IPS-NIHi7 (cell line): ENCODE data around the gene ST6GAL1.
A peak's percentile ranks its signal among the peaks of the same experiment; 100 is the strongest.

Experiments used
- DNase-seq: peaks from one replicate; pipeline ENCODE4 v3.0.0; 2012; ENCODE audit warnings: mixed read lengths; ENCODE audit errors: extremely low spot score

ST6GAL1 gene

DNA sequence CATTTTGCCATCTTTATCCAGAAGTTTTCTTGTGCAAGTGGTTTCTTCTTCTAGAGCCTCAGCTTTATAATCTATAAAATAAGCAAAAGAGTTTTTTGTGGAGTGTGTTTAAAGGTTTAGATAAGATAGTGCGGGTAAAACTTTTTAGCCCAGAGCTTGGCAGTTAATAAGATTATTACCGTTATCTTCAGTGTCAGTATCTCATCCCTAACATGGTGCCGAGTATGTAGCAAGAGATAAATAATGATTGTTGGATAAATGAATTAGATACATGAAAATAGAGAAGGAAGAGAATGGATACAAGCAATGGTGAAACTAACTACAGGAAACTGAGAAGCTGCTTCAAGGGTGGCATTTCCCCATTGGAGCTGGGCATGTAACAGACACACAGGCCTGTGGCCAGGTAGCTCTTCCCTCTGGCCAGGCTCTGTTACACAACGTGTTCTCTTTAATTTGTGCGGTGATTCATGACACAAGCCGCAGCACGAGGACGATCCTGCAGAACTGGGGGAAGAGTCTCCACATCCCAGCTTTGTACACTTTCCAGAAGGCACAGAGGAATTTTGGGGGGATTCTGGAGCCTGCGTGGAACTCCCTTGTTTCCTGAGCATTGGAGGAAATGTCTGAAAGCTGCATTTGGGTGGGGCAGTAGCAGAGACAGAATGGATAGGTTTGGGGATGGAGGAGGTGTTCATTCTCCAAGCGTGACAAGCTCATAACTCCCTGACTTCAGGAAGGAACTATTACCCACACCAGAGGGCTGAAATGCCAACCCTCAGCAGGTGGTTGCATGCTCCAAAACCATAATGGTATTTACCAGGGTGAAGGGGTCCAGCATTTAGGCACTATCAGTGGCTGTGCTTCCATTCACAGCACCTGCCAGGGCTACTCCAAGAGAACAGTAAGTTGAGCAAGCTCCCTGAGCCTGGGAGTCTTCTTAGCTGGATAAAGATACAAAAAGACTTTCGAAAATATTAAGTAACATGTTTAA, 14.2 kb upstream of the ST6GAL1 start:
- DNase-seq, result no peak

DNA sequence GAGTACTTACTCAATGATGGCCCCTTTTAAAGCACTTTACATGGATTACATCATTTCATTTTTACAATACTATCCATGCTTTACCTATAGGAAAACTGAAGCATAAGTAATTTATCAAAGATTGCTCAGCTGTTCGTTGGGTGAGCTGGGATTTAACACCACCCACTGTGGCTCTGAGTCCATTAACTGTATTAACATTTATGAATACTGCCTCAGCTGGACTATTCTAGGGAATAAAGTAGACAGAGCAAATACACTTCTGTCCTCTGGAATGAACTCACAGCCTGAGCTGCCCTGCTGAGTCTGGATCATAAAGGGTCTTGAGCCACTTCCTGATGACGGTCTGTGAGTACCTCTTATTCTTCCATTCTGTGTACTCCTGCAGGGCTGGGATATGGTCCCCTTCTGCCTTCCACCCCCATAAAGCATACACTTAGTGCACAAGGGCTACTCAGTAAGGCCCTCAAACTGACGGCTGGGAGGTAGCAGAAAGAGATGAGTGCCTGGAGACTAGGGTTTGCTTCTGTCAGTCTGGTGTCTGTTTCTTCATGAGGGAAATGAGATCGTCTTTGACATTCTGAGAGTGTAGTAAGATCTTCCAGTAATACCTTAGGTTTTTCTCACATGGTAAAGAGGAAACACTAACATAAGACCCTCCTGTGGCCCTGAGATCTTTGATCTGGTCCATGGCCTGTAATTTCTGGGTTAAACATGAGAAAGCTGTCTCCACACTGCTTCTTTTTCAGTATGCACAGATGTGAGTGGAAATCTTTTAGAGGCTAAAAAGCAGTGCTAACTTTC, 12.6 kb upstream of the ST6GAL1 start:
- DNase-seq, result no peak

DNA sequence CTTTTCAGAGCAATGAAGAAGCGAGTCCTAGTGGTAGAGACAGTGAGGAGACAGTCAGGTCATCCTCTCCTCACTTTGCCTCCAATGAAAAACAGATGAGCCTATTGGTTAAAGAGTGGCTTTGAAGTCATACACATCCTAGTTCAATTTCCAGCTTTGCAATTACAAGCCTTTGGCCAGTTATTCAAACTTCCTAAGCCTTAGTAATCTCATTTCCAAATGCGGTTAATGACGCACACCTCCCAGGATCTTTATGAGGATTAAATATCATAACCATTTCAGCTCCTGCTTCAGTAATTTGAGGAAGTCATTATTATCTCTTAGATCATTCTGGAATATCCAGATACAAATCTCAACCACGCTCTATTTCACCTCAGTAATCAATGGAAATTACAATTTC, 10.0 kb upstream of the ST6GAL1 start:
- DNase-seq, result no peak

DNA sequence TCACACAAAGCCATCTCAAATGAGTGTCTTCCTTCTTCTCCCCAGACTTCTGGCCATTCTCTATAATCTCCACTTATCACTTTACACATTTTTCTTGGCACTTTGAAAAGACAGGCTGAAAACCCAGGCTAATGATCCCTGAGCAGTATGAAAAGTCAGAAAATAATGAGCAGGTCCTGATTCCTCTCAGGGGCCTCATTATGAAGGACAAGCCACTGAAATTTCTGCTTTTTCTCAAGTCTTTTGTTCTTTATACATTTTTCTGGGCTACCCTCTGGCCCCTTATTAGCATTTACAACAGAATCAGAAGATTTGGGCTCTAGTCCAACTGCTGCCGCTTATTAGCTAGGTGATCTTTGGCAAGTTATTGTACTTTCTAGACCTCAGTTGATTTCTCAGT, 9.5 kb upstream of the ST6GAL1 start:
- DNase-seq, result no peak

- no peak for DNase-seq
Observed at GRCh38 chr3:186921578-186921977, 8.7 kb upstream of the ST6GAL1 start.

- DNase-seq, result no peak
Observed at GRCh38 chr3:186922224-186922623, 8.1 kb upstream of the ST6GAL1 start.

- no peak for DNase-seq
Observed at GRCh38 chr3:186922790-186923189, 7.5 kb upstream of the ST6GAL1 start.

GRCh38 chr3:186923241-186923640, 7.1 kb upstream of the ST6GAL1 start:
- no peak for DNase-seq

GRCh38 chr3:186925826-186926225, 4.5 kb upstream of the ST6GAL1 start:
- DNase-seq, result no peak

- no peak for DNase-seq
Observed at GRCh38 chr3:186929186-186929585, 1.1 kb upstream of the ST6GAL1 start.

- no peak for DNase-seq
Observed at GRCh38 chr3:186929685-186930084, 641 bp upstream of the ST6GAL1 start.

DNA sequence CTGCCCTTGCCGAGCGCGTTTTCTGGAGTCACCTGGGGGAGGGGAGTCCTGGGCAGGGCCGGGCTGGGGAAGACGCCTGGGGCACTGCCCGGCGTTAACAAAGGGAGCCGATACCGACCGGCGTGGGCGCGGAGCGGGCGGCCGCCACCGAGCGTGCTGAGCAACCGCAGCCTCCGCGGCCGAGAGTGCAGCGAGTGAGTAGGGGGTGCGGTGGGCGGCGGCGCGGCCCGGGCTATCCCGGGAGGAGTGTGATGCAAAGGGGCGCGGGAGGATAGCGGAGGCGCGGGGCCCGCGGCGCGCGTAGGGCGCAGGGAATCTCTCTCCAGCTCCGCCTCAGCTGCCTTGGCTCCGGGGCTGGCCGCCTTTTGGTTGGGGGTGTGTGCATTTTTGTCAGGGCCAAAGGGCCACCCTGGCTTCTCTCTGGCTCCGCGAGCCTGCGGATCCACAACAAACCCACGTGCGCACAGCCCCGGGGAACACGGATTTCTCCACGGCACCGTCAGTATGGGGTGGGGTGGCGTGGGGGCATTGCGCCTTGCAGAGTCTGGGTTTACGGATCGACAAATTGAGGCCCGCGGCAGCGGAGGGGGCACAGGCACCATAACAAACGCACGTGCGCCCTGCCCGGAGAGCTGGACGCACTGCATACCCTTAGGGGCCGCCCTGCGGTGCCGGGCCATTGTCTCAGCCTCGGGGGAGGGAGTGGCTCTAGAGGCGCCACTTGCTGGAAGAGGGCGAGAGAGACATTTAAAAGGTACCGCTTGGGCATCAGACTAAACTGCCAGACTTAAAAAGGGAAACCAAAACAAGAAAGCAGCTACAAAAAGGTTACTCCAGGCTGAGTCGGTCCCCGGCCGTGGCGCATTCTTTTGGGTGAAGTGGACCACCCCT, 560 bp downstream of the ST6GAL1 start:
- peak; percentile 79 for DNase-seq

DNA sequence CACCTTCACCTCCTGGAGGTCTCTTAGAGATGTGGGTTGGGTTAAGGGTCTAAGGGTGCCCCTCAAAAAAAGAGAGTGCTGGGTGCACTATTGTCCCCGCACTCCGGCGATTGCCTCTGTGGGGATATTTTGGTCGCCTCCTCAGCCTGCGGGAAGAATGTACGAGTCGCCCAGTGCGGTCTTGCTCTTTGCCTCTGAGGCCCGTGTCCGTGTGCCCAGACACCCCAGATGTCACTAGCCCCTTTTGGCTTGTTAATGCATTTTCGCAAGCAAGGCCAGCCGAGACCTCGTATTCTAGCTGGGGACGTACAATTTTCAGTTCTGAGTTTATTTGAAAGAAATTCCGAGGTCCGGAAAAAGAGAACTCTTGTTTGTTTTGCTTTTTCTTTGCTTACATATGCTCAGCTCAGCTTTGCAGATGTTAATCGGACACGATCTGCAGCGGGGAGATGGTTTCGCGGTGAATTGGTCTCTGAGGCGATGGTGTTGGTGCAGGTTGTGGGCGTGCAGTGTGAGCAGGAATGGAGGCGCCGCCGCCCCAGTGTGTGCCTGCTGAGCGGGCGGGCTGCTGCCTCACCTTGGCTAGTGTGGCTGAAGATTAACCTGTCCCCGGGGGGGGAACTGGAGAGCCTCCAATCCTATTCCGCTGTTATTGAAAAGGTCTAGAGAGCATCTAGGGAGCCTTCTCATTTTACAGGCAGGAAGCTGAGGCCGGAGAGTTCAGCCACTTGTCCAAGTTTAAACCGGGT, 1.4 kb downstream of the ST6GAL1 start:
- peak; percentile 56 for DNase-seq

- no peak for DNase-seq
Observed at GRCh38 chr3:186932281-186933181, 2.2 kb downstream of the ST6GAL1 start.

DNA sequence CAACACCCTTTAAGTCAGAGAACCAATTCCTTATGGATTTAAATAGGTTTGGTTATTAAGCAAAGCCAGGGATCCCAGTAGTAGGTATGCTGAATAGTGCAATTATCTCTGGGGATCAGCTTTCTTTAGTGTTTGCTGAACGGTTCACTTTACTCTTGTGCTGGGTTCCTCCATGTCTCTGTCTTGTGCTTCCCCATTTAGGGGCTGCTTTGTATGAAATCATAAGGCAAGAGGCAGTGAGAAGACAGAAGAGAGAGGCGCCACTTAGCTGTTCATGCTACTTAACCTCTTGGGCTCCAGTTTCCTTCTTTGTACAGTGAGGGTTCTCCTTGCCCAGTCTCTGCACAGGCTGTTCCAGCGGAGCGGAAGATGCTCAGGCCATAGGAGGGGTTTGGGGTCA, 3.5 kb downstream of the ST6GAL1 start:
- no peak for DNase-seq

DNA sequence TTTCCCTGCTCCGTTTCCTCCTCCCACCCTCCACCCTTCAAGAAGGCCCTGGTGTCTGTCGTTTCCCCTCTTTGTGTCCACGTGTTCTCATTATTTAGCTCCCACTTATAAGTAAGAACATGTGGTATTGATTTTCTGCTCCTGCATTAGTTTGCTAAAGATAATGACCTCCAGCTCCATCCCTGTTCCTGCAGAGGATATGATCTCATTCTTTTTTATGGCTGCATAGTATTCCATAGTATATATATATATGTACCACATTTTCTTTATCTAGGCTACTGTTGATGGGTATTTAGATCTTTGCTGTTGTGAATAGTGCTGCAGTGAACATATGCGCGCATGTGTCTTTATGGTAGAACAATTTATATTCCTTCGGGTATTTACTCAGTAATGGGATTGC, 4.8 kb downstream of the ST6GAL1 start:
- DNase-seq, result no peak

DNA sequence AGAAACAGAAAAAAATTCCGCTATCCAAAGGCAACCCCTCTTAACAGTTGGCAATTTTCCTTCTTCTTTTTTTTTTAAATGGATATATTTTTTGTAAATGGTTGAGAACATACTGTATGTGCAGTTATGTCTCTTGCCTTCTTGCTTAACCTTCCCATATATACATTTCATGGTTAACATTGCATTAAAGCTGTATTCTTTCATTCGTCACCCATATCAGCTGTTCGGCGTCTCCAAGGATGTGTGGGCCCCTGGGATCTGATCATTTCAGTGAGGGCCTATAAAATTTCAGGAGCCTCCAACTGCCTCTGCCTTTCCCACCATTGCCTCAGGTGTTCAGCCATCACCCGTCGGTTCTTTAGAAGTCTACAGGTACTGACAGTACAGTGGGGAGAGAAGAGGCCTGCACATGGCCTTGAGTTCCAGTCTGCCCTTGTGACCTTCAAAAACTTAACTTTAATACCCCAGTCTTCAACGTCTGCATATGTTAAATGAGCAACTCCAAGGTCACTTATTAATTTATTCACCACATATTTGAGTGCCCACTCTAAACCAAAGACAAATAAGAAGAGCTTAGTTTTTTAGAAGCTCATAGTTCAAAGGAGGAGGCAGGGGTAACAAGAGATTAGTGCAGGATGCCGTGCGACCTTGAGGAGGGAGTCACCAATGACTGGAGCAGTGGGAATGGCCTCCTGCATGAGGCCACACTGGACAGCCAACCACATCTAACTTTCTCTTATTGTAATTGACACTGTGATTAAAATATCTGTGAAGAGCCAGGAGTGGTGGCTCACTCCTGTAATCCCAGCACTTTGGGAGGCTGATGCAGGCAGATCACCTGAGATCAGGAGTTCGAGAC, 6.9 kb downstream of the ST6GAL1 start:
- no peak for DNase-seq

- no peak for DNase-seq
Observed at GRCh38 chr3:186938716-186939115, 8.4 kb downstream of the ST6GAL1 start.

- DNase-seq, result no peak
Observed at GRCh38 chr3:186939536-186939935, 9.2 kb downstream of the ST6GAL1 start.
